ELF-1 (cell line): Measurements from ENCODE around the gene SCAANT1.

Source experiments
- DNase-seq: peaks from one replicate; pipeline ENCODE4 v3.0.0-alpha.2; 2016; ENCODE audit warnings: low read depth, low spot score

Gene SCAANT1

DNA sequence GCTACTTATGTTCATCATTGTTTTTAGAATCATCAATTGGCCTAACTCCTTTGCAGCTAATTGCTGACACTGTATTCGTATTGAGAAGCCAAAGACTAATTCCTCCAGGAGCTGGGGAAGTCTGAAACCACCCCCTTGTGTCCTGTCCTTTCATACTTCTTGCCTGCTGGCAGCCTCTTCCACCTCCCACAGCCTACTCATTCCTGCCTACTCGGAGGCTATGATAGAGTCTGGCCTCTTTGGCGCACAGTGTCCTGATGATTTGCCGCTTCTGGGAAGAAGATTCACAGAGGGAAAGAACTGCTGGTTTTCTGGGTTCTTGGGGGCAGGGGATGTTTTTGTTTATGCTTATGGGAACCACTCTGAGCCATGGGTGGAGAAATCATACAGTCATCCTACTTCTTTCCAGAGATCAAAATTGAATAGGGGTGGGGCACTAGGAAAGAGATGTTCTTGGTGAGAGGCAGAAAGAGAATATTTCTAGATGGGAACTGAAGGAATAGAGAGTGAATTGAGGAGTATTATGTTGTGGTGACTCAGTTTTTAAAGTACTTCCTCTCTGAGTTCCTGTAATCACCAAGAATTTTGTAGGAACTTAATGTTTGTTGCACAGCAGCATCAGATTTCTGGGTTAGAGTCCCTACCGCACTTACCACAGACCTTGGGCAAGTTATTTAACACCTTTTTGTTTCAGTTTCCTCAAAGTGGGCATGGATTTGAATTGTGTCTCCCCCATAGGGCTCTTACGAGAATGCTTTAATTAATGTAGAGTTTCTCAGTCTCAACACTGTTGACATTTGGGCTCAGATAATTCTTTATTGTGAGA is 22.1 kb upstream of the SCAANT1 start:
- no peak for DNase-seq

DNA sequence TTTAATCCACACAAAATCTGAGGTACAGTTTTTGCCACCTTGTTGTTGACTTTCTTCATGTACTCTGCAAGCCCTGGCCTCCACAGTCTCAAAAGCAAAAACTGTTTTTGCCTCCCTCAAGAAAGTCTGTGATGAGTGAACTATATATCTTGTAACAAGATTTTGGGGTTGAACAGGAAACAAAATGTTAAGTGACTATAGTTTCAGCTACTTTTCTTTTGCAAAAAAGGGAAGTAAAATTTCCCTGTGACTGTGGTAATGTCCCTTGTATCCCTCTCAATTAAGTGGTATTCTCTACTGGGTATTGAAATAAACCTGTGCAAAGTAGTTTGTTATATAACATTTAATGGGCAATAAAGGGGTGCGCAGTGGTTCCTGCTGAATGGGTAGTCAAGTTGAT is 21.3 kb upstream of the SCAANT1 start:
- no peak for DNase-seq

DNA sequence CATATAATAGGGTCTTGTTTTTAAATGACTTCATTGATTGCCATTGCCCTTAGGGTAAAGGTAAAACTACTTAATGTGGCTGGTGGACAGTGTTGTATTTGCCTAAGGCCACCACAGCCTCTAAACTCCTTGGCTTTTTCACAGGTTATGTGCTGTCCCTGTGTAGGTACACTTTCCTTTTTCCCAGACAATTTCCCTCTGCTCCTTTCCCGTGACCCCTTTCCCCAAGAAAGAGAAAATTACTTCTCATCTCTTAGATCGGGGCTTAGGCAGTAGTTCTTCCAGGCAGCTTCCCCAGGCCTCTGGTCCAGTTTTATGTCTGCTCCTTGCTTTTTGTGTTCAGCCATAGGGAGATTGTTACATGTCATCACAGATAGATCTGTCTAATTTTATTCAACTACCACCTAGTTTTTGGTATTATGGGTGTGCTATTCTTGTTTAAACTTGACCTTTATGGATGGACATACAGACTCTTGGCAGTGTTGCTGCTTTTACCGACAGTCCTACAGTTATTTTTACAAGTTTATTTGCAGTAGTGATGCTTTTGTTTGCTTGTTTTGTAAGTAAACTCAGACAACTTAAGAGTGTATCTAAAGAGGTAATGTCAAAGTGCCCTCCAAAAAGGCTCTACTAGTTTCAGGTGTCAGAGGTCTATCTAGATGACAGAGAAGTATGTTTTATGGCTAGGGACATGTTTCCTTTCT is 20.5 kb upstream of the SCAANT1 start:
- DNase-seq, result no peak

DNA sequence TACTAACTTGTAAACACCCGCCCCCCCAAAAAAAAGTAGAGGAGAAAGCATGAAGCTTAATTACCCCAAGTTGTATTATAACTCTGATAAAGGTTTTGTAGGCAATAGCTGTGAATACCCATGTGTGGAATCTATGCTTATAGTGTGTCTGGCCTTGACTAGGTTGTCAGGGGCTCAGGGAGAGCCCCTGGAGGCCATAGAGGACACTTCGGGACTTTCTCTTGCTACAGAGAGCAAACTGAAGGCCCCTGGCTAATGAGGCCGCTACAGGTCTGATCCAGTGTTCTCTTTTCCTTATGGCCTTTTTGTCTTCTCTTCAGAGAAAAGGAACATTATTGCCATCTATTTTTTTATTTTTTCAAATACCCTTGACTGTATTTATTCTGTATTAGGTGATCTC is 19.1 kb upstream of the SCAANT1 start:
- DNase-seq, result no peak

DNA sequence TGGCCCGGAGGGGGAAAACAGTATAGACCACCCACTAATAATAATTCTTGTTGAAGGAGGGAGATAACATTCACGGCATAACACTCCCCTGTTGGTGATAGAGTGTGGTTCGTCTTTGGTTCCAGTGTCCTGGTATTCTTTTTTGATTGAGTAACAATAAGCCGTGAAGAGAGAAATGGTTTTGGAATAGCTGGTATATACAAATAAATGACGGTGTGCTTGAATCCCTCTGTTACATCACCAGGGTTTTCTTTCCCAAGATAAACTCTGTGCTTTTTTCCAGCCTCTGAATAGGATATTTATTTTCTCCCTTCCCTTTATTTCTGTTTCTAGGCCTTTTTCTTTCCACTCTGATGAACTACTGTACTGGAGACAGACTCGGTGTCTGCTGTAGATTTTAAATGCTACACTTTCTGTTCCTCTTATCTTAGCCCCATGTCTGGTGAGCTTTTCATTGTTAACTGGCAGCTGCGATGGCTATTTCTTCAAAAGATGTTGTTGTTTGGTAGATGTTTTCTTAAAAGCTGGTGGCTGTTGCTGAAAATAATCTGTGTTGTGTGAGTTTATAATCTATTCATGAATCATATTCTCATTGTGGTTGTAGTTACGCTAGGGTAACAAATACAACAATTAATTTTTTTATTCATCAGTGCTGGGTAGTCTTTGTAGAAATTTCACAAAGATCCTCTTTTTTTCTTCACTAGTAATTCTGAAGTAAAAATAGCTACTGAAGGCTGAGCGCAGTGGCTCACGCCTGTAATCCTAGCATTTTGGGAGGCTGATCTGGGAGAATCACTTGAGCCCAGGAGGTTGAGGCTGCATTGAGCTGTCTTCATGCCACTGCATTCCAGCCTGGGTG is 15.5 kb upstream of the SCAANT1 start:
- DNase-seq, result no peak

DNA sequence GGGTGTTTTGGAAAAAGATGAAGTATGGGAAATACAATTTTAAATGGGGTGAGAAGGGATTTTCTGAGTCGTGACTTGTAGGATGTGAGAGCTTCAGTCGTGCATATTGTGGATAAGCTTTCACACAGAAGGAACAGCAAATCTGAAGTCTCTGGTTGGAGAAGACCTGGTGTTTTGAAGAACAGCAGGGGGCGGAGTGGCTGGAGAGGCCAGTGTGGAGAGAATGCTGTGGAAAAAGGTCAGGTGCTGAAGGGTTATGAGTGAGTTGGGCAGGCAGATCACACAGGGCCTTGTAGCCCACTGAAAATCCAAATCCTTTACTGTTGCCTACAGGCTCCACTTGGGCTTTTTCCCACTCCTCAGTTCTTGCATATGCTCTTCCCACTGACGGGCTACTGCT is 14.1 kb upstream of the SCAANT1 start:
- DNase-seq, result no peak

DNA sequence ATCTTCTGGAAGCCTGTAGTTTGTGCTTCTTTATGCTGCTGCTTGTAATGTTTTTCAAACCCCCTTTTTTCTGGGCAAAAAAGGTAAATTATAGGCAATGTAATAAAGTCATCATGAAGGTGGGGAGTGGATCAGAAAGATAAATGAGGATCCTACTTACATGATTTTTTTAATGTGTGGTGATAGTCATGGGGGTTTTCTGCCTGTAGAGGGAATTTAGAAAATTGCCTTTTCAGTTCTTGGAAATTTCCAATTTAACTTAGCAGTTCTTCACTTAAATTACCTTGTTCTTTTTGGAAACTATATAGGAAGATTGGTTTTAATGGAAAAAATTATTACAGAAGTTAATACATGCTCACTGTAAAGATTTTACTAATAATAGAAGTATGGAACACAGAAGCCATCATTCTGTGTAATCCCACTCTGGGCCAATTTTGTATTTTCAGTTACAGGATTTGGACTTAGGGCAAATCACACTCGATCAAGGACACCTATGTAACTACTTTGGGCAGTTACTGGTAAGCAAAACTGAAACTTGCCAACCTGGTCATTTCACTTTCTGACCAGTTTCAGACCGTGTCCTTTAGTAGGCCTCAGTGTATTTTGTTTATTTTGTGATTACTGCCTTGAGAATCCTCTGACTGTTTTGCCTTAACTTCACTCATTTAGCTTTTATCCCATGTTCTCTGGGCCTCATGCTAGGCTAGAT is 10.5 kb upstream of the SCAANT1 start:
- no peak for DNase-seq

DNA sequence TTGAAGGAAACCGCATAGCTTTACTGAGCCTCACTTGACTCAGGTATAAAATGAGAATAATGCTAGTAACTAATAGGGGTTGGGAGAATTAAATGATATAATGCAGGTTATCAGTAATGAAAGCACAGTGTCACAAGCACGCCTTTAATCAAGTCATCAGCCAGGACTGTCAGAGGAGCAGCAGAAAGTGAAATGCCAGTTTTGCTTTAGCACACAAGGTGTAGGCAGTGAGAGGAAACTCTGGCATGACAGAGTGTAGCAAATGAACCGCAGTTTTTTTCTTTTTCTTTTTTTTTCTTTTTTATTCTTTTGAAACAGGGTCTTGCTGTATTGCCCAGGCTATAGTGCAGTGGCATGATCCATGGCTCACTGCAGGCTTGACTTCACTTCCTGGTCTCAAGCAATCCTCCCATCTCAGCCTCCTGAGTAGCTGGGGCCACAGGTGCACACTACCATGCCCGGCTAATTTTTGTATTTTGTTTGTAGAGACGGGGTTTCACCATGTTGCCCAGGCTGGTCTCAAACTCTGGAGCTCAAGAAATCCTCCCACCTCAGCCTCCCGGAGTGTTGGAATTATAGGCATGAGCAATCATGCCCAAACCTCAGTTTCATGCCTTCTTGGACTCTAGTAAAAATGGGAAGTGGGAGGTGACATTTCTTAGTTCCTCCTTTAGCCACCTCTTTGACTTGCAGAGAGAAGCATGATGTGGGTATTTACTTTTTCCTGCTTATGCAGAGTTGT is 9.7 kb upstream of the SCAANT1 start:
- no peak for DNase-seq

DNA sequence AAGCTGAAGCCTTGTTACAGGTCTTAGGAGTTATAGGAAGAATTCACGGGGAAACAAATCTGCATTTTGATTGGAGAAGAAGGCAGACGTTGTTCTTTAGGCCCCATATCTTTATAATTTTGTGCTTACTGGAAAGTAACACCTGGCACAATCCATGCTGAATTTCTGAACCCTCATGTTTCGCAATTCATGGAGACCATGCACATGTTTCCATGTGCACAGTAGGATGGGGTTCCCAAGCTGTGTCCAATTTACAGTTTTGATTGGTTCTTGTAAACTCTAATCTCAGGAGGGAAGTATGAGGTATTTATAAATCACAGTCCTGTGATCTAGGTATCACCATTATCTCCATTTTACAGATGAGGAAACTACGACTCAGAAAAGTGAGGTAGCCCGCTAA is 7.8 kb upstream of the SCAANT1 start:
- no peak for DNase-seq

DNA sequence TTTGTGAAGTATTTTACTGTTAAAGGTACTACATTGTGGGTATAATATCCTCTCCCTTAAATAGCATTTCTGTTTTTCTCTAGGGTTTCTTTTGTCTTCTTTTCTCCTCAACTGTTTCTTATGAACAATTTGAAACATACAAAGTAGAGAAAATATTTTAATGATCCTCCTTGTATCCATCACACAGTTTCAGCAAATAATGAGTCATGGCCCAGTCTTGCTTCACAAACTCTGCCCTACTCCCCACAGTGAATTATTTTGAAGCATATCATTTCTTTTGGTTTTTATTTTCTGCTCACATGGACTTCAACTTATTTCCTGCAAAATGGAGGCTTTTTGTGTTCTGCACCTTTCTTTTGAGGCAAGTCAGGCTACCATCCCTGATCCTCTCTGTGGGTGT is 6.1 kb upstream of the SCAANT1 start:
- DNase-seq, result no peak

DNA sequence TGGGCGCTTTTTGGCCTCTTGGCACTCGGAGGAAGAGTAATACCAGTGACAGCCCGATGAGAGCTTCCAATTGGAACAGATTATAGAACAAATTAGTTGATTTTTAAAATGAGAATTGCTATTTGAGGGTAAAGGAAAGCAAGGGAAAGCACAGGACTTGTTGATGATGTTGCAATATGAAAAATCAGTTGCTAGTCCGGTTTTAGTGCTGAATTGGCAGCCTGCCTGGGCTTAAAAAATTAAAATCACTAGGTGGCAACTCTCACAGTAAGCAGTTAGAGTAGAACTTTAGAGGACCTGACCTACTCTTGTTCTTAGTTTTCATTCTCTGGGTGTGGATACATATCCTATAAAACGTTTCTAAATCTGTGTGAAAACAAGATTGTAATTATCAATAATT is 2.1 kb upstream of the SCAANT1 start:
- DNase-seq, result no peak

DNA sequence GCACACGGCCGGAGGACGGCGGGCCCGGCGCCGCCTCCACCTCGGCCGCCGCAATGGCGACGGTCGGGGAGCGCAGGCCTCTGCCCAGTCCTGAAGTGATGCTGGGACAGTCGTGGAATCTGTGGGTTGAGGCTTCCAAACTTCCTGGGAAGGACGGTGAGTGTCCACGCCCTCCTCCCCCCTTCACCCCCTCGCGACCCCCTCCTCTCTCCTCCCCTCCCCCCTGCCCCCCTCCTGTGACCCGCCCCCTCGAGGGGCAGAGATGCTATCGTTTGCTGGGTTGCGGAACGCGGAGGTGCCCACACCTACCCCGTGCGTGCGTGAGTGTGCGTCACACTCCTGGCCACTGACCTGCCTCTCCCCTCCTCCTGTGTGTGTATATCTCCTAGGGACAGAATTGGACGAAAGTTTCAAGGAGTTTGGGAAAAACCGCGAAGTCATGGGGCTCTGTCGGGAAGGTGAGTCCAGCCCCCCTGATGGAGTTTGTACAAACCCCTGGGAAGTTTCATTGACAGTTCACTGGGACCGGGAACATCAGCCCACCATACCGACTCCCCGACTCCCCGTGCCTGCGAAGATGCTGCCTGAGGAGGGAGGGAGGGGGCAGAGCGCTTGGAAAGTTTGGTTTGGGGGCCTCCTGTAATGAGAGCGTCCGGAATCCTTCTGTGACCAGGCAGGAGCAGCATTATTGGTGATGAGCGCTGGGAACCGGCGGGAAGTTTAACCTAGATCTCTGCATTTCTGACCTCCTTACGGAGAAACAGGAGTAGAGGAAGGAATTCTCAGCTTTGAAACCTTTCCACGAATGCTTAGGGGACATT is 795 bp upstream of the SCAANT1 start:
- DNase-seq, result peak; percentile 45

DNA sequence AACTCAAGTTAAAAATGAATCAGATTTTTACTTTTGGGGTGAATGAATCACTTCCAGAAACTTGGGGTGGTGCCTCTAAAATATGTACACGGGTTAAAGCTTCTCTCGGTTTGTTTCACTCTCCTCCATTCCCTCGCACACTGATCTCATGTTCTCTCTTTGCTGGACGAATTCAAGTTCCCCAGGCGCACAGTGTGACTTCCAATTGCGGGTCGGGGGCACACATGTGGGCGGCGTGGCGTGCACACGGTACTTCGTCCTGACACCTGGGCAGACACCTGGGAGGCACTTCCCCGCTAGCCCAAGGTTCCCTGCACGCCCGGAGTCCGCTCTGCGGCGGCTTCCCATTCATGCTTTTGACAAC is 692 bp downstream of the SCAANT1 start:
- no peak for DNase-seq

DNA sequence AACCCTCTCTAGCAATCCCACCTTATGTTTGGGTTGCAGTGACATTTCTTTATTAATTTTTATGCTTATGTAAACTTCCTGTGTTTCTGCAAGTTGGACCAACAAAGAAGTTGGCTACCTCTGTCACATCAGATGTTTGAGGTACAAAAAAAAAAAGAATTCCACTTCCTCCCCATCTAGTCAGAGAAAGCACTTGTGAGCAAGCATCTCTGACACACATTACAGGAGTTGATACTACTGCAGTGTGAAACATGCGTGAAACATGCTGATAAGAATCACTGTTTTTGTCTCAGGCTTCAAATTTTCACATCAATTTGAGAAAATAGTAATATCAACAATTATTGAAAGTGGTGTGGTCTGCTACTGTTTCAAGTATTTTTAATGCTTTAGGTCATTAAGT is 1.3 kb downstream of the SCAANT1 start:
- no peak for DNase-seq

DNA sequence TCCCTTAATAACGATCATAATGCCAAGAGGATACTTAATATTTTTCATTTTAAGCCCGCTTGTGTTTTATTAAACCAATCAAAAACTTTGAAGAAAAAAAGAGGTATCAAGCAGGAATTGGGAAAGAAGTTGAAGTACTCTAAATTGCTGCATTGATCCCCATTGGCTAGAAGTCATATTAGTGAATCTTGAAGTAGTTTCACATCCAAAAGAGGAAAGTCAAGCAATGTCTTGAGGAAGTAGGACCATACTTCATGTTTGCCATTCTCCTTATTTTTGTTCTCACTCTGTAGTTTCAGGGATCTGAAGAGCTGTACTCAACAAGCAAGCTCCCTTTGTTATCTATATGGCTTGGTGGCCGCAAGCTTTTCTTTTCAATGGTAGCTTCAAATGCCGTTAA is 2.2 kb downstream of the SCAANT1 start:
- no peak for DNase-seq

DNA sequence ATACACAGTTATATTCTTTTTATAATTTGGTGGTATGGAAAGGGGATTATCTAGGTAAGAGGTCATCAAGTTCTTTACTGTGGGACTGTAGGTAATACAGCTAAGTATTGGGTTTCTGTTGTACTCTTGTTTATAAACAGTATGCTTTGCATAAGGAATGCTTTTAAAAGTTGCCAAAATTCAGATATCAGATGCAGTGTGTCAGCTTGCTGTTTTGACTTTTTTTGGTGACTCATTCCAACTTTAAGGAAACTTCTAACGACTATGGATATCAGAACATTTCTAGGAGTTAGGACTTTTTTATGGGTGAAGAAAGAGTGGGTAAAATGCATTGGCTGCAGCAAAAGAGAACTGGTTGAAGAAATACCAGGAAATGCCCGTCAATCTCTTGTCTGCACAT is 2.8 kb downstream of the SCAANT1 start:
- DNase-seq, result no peak

DNA sequence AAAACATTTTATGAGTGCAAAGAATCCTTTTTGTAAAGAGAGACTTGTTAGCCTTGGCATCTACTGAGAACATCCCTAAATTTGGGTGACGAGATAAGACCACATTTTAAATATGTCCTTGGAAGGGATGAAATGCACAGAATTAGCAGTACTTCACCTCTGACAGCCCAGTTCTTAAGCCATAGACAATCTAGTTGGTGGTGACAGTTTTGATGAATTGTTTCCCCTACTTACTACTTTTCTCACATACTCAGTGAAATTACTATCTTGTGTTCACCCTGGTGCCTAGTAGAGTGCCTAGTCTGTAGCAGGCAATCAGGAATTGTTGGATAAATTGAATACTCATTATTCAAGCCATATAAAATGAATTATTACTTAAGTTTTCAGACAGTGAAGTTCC is 3.4 kb downstream of the SCAANT1 start:
- DNase-seq, result no peak

DNA sequence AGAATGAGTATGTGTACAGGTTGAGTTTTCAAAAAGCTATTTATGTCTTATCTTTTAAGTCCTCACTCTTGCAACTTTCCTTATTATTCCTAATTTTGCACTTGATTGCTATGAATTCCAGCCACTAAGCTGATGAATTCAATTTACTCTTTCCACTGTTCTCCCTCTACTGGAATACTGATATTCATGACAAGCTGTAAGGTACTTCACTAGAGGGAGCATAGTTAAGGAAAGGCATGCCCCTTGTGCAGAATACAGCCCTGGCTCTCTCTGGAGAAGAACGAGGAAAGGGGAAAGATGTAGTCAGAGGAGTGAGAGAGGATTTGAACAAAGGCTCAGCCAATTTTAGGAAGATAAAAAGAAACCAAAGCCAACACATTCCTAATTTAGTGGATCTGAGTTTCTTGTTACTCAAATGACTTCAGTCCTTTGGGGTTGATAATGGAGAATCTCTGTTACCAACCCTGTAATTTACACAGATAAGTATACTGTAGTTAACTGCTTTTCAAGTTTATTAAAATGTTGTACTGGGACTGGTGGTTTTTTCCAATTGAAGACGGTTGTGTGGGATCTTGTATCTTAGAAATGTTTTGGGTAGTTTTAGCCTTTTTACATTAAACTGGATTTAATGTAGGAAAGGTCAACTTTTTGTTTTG is 4.0 kb downstream of the SCAANT1 start:
- no peak for DNase-seq

DNA sequence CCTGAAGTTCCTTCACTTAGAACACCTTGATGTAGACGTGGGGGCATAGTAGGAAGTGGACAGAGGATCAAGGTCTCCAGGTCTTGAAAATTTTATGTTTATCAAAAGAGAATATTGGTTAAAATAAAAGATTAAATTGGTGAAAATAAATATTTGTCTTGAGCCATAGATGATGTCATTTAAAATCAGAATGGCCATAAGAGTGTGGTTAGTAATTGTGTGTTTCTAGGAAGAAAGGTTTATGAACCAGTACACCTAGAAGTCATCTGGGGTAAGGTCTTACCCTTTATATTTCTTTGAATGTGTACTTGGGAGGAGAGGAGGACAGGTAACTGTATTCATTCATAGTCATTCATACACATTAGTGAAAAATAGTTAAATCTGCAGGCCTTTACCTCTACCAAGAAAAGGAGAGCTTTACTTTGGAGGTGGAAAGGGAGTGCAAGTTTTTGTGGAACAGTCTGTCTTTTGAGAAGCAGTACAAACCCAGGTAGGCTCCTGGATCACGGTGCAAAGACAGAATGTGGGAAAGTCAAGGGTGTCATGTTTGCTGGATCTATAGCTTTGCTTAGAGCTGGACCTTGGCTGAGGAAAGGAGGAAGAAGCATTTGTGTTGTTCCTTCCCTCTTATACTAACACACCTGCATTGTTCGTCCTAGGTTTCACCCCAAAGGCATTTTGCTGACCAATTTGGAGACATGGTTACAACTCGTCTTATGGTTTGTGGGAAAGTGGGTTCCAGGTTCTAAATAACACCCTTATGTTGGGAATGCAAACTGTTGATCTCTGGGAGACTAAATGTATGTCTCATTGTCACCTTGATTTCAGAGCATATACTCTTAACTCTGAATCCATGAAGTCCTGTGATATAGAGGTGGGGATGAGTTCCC is 6.2 kb downstream of the SCAANT1 start:
- DNase-seq, result no peak
